HG03159 (cell line): Measurements from ENCODE around the gene SLC41A3.
"Not testable (repeated sequence)": the region's sequence is repeated elsewhere in the genome, so short reads cannot be mapped to it uniquely, and the experiment has no call there.

Experiments
- ATAC-seq: cut with Tn5 transposase; IDR thresholded peaks from one replicate; pipeline ENCODE4 v1.9.1; 2021; ENCODE audit warnings: mild to moderate bottlenecking, moderate library complexity; ENCODE audit not compliant: unreplicated experiment

SLC41A3 gene

DNA sequence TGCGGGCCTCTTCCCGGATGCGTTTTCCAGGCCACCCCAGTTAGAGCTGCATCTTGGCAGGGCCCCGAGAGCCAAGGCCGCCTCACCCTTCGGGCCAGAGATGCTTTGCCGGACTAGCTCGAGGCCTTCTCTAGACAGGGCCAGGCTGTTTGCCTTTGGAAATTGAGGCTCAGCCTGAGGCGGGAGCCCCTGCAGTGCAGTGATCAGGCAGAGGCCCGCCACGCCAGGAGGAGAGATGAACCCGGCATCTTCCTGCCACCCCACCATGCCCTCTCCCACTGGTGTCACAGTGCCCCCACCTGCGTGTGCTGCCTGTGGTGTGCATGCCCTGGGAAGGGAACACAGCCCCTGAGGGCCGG lies 123.9 kb downstream of the SLC41A3 start:
- no peak for ATAC-seq

DNA sequence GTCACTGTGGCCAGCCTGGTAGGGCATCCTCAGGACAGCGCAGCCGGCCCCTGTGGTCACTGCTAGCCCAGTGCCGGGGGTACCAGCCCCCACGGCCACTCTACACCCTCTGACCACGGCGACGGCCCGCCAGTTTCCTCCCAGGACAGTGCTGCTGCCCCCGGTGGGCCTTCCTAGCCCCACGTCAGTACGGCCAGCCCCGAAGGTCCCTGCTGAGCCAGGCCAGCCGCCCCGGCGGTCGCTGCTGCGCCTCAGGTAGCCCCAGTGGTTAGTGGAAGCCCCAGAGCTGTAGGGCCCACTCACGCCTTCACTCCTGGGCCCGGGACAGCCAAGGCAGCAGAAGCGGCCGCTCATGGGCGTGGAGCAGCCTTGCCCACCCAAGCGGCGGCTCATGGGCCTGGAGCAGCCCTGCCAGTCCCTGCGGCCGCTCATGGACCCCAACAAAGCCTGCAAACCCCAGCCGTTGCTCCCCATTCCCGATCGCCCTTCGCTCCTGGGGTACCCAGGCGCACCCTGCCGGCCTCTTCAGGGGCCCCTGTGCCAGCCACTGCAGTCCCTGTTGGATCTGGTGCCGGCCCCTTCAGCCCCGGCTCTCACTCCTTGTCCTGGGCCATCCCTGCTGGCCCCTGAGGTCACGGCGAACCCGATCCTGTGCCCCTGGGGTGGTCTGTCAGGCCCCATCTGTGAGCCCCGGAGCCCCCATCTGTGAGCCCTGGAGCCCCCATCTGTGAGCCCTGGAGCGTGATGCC lies 124.4 kb downstream of the SLC41A3 start:
- no peak for ATAC-seq

DNA sequence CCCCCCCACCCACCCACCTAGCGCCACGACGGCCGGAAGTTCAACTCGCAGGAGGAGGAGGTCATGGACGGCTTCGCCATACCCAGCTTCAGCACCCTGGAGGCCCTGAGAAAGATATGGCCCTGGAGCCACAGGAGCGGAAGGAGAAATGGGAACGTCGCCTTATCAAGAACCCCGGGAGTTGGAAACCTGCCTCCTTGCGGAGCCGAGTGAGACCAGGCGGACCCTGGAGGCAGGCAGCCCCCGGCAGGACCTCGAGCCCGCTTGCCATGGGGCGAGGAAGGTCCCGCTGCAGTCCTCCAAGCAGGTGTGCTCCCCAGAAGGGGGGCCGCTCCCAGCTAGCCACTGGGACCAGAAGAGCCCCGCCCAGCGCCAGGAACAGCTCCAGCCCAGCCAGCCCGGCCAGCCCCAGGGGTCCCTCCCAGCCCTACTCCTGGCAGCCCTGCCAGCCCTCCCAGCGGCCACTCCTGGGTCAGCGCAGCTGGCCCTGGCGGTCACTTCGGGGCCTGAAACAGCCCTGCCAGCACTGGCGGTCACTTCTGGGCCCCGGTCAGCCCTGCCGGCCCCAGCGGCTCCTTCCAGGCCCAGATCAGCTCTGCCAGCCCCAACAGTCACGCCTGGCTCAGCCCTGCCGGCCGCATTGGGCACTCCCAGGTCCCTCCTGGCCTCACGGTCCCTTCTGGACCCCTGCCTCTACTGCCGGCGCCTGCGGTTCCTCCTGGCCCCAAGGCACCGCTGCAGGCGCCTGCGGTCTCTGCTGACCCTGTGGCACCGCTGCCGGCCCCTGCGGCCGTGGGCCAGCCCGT lies 125.2 kb downstream of the SLC41A3 start:
- ATAC-seq, result no peak

DNA sequence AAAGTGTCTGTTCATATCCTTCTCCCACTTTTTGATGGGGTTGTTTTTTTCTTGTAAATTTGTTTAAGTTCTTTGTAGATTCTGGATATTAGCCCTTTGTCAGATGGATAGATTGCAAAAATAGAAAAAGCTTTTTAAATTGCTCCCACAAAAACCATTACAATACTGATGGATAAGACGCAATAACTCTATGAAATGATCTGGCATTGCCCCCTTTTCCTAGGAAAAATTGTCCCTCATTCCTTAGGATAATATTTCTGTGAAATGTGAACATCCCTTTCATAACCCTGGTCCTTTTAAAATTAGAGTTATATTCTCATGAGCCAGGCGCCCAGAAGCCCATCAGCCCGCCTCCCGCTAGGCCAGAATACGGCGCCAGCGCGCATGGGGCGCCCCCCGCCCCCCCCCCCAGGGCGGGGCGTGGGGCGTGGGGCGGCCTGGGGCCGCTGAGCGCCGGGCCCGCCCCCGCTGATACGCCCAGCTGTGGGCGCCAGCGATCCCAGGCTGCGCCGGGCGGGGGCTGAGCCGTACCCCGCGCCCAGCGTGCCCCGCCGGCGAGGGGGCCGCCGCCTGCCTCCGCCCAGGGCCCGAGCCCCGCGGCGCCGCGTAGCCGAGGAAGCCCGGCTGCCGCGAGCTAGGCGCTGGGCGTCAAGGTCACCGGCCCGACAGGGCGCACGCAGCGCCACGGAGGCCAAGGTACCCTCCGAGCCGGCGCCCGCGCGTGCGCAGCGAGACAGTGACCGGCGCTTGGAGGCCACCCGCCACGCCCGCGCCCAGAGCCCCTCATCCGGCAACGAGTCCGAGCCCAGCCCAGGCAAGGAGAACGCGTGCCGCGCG lies 126.0 kb downstream of the SLC41A3 start:
- no peak for ATAC-seq

DNA sequence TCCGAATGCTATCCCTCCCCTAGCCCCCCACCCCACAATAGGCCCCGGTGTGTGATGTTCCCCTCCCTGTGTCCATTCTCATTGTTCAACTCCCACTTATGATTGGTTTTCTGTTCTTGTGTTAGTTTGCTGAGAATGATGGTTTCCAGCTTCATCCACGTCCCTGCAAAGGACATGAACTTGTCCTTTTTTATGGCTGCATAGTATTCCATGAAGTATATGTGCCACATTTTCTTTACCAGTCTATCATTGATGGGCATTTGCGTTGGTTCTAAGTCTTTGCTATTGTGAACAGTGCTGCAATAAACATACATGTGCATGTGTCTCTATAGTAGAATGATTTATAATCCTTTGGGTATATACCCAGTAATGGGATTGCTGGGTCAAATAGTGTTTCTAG lies 126.9 kb downstream of the SLC41A3 start:
- not testable (repeated sequence) for ATAC-seq
